Neural cell (in vitro differentiated cells): ENCODE measurements around the gene PRKCE.

Experiments
- EP300 ChIP-seq: fragments of 450-650 bp; conservative IDR thresholded peaks from 2 replicates; pipeline ENCODE4 v1.6.1; 2014; ENCODE audit warnings: antibody characterized with exemption, mild to moderate bottlenecking, moderate library complexity; ENCODE audit not compliant: poor library complexity, severe bottlenecking
- MXI1 ChIP-seq: fragments of 450-650 bp; conservative IDR thresholded peaks from 2 replicates; pipeline ENCODE4 v1.6.1; 2014; ENCODE audit warnings: antibody characterized with exemption, mild to moderate bottlenecking; ENCODE audit not compliant: poor library complexity, severe bottlenecking
- TF ChIP-seq, protein P1 (sequence below): fragments of 450-650 bp; IDR thresholded peaks from 2 replicates; pipeline ENCODE4 v1.5.1; 2014; ENCODE audit warnings: antibody characterized with exemption, mild to moderate bottlenecking, moderate library complexity; ENCODE audit not compliant: poor library complexity, severe bottlenecking
- TF ChIP-seq, protein P2 (sequence below): IDR thresholded peaks from 2 replicates; pipeline ENCODE4 v1.6.1; 2012; ENCODE audit warnings: borderline replicate concordance

DNA sequence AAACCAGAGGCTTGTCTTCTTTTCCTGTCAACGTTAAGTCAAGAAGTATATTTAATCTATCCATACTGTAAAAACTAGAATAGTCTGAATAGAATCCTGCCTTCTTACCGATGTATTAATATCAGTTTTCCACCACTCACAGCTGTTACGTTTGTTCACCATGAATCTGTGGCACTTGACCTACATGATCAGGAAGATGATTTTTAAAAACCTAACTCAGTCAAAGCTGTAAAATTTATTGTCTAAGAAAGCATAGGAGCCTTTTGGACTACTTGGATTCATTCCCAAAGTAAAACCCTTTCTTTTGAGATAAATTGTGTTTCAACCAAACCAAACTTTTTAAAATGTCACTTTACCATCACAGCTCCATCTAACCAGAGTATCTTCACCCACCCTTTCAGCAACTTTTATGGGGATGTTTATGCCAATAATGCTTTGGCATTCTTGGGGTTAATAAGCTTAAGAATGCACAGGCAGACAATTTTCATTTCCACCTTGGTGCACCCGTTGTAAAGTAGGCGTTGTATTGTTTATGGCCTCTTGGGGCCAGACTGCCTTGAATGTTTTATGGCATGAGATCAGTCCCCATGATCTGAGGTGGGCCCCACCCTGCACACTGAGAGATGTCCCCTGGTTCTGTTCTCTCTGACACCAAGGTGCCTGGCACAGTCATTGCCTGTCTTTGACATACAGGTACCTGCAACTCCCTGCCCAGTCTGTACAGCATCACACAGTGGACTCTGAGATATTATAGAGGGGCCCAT is 469.5 kb downstream of the PRKCE start:
- TF ChIP-seq, protein P1, sequence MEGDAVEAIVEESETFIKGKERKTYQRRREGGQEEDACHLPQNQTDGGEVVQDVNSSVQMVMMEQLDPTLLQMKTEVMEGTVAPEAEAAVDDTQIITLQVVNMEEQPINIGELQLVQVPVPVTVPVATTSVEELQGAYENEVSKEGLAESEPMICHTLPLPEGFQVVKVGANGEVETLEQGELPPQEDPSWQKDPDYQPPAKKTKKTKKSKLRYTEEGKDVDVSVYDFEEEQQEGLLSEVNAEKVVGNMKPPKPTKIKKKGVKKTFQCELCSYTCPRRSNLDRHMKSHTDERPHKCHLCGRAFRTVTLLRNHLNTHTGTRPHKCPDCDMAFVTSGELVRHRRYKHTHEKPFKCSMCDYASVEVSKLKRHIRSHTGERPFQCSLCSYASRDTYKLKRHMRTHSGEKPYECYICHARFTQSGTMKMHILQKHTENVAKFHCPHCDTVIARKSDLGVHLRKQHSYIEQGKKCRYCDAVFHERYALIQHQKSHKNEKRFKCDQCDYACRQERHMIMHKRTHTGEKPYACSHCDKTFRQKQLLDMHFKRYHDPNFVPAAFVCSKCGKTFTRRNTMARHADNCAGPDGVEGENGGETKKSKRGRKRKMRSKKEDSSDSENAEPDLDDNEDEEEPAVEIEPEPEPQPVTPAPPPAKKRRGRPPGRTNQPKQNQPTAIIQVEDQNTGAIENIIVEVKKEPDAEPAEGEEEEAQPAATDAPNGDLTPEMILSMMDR, result no peak
- TF ChIP-seq, protein P2, sequence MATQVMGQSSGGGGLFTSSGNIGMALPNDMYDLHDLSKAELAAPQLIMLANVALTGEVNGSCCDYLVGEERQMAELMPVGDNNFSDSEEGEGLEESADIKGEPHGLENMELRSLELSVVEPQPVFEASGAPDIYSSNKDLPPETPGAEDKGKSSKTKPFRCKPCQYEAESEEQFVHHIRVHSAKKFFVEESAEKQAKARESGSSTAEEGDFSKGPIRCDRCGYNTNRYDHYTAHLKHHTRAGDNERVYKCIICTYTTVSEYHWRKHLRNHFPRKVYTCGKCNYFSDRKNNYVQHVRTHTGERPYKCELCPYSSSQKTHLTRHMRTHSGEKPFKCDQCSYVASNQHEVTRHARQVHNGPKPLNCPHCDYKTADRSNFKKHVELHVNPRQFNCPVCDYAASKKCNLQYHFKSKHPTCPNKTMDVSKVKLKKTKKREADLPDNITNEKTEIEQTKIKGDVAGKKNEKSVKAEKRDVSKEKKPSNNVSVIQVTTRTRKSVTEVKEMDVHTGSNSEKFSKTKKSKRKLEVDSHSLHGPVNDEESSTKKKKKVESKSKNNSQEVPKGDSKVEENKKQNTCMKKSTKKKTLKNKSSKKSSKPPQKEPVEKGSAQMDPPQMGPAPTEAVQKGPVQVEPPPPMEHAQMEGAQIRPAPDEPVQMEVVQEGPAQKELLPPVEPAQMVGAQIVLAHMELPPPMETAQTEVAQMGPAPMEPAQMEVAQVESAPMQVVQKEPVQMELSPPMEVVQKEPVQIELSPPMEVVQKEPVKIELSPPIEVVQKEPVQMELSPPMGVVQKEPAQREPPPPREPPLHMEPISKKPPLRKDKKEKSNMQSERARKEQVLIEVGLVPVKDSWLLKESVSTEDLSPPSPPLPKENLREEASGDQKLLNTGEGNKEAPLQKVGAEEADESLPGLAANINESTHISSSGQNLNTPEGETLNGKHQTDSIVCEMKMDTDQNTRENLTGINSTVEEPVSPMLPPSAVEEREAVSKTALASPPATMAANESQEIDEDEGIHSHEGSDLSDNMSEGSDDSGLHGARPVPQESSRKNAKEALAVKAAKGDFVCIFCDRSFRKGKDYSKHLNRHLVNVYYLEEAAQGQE, result no peak
- TF ChIP-seq EP300, result no peak
- TF ChIP-seq MXI1, result no peak
